ENCODE measurements around the gene OR2T27. TPM values are rescaled to one million over a fixed set of nuclear protein-coding genes. Genes with fewer than 3 reads are reported as not detected.

Gene OR2T27, protein sequence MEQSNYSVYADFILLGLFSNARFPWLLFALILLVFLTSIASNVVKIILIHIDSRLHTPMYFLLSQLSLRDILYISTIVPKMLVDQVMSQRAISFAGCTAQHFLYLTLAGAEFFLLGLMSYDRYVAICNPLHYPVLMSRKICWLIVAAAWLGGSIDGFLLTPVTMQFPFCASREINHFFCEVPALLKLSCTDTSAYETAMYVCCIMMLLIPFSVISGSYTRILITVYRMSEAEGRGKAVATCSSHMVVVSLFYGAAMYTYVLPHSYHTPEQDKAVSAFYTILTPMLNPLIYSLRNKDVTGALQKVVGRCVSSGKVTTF
- not detected in 2 replicates for total RNA-seq (2014; rRNA removed; shearing (Covaris generic))

DNA sequence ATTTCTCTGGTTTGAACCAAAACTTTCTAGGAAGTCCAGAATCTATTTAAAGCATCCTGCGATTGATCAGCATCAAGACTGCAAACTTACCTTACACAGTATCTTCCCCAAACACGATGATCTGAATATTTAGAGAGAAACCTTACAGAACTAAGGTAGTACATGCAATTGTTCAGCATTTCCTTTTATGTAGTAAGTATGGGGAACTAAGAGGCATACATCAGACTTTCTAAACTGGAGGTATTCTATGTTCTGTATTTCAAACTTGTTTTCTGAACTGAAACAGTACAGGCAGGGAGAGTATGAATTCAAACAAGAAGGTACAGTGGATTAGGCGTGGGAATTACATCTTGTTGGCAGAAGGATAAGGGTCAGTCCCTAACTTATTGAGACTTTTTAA lies at the start of gene OR2T27:
TSS of gene OR2T27 (minus strand) at position 175 of the 400 bp plus-strand sequence. CDS start 4,644 bp downstream, outside the sequence.

DNA sequence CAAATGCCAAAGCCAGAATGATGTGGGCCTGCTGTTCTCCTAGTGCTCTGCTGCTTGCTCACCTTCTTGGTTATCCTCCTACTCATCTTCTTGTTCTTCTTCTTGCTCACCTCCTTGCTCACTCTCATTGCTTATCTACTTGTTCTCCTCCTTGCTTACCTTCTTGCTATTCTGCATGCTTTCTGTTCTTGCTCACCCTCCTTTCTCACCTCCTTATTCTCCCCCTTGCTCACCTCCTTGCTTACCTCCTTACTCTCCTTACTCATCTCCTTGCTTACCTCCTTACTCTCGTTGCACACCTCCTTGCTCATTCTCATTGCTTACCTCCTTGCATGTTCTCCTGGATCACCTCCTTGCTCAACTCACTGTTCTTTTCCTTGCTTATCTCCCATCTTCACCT lies 47.4 kb upstream of the OR2T27 start, which contains the start of gene OR14I1:
TSS of gene OR14I1 (minus strand) at position 53 of the 400 bp plus-strand sequence.

GRCh38 chr1:248645178-248645577 lies 10.2 kb downstream of the OR2T27 start, which contains the start of gene OR2T35:
Gene OR2T35 (minus strand): TSS chr1:248645278. CDS start chr1:248639258, 6,020 bp downstream.

DNA sequence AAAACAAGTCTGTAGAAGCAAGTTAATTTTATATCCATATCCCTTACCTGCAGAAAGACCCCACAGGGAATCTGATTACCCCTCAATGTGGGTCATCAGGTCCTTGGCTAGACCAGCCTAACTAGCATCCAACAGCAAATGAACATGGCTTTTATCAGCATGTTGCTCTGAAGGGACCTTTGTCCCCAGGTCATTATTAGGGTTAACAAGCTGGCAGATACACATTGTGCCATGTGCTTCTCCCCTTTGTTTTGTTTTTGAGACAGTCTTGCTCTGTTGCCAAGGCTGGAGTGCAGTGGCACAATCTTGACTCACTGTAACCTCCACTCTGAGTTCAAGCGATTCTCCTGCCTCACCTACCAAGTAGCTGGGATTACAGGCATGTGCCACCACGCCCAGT lies 20.3 kb downstream of the OR2T27 start, which contains the start of gene OR2T11:
TSS of gene OR2T11 (minus strand) at position 101 of the 400 bp plus-strand sequence. CDS start 7,963 bp downstream, outside the sequence.

Other genes with a start within 250 kb of the OR2T27 start
- gene OR2T2, start 209.9 kb downstream of the OR2T27 start, total RNA-seq (2014; rRNA removed; shearing (Covaris generic)), result not detected in 2 replicates
- not detected in 2 replicates for gene OR2T3, start 182.2 kb downstream of the OR2T27 start, total RNA-seq (2014; rRNA removed; shearing (Covaris generic))
- not detected in 2 replicates for gene OR2T5, start 166.9 kb downstream of the OR2T27 start, total RNA-seq (2014; rRNA removed; shearing (Covaris generic))
- gene OR2G6, start 147.5 kb downstream of the OR2T27 start, total RNA-seq (2014; rRNA removed; shearing (Covaris generic)), result not detected in 2 replicates
- not detected in 2 replicates for gene OR2T29, start 92.8 kb downstream of the OR2T27 start, total RNA-seq (2014; rRNA removed; shearing (Covaris generic))
- gene OR2T34, start 80.8 kb downstream of the OR2T27 start, total RNA-seq (2014; rRNA removed; shearing (Covaris generic)), result not detected in 2 replicates
- gene OR2T10, start 57.8 kb downstream of the OR2T27 start, total RNA-seq (2014; rRNA removed; shearing (Covaris generic)), result not detected in 2 replicates
- not detected in 2 replicates for gene OR2T11, start 20.4 kb downstream of the OR2T27 start, total RNA-seq (2014; rRNA removed; shearing (Covaris generic))
- gene OR2T35, start 10.2 kb downstream of the OR2T27 start, total RNA-seq (2014; rRNA removed; shearing (Covaris generic)), result not detected in 2 replicates
- not detected in 2 replicates for gene OR14I1, start 47.2 kb upstream of the OR2T27 start, total RNA-seq (2014; rRNA removed; shearing (Covaris generic))
- 0.56 TPM in 1 of 2 replicates, not detected in the other for gene LYPD8, start 100.2 kb upstream of the OR2T27 start, total RNA-seq (2014; rRNA removed; shearing (Covaris generic))
- gene SH3BP5L, start 170.4 kb upstream of the OR2T27 start, total RNA-seq (2014; rRNA removed; shearing (Covaris generic)), result 33.2 and 37.3 TPM in 2 replicates
- gene ZNF672, start 182.7 kb upstream of the OR2T27 start, total RNA-seq (2014; rRNA removed; shearing (Covaris generic)), result 32.2 and 35.4 TPM in 2 replicates
- gene ZNF692, start 203.6 kb upstream of the OR2T27 start, total RNA-seq (2014; rRNA removed; shearing (Covaris generic)), result 32.9 and 42.2 TPM in 2 replicates